Endothelial cell of umbilical vein (primary cell): ENCODE data around the gene LCE1F. TPM values are rescaled to one million over a fixed set of nuclear protein-coding genes. Genes with fewer than 3 reads are reported as not detected.

Experiments
- BruUV-seq: library from RNA; stranded (reverse); fragments of 400-500 nt; replicated peaks from 2 replicates; lab custom pipeline; 2021; lab: Mats Ljungman, UMichigan
- CTCF ChIA-PET: fragments of 300-600, 350-600 bp; sonication (Branson Sonifier 250); formaldehyde crosslinking; loops from one replicate; lab custom pipeline; 2021; ENCODE audit warnings: antibody characterized with exemption, inconsistent platforms; lab: Charles Lee
- POLR2A ChIA-PET: fragments of 300-600, 350-600 bp; sonication (Branson Sonifier 250); formaldehyde crosslinking; loops from one replicate; lab custom pipeline; 2021; ENCODE audit warnings: antibody characterized with exemption, inconsistent platforms; lab: Charles Lee
- DNase-seq: peaks from one replicate; pipeline ENCODE4 v3.0.0-alpha.2; 2011; ENCODE audit warnings: low read depth, low spot score
- FAIRE-seq: peaks from 2 replicates; lab custom pipeline; 2011; peaks lifted over from hg19 to GRCh38; lab: Jason Lieb, UNC
- H2AFZ ChIP-seq: 2 replicates; pipeline ENCODE4 v1.6.0; 2012; ENCODE audit warnings: low read depth, low read length, control low read depth, inconsistent platforms
- H3K27ac ChIP-seq: 2 replicates; pipeline ENCODE4 v1.5.1; 2011; ENCODE audit warnings: low read depth, mild to moderate bottlenecking, control low read depth, low read length, moderate library complexity; ENCODE audit not compliant: insufficient read depth
- H3K27me3 ChIP-seq, 2 experiments: 2 replicates each; pipeline versions ENCODE4 v1.6.0 to v1.6.1; 2011; ENCODE audit warnings: low read length in 2 of 2, mixed read lengths in 1 of 2; ENCODE audit not compliant: control insufficient read depth in 2 of 2, insufficient read depth in 2 of 2
- H3K36me3 ChIP-seq, 2 experiments: 2 replicates in 1 of 2; 3 replicates in 1 of 2; pipeline ENCODE4 v1.5.1; 2011; ENCODE audit warnings: low read length in 2 of 2, mild to moderate bottlenecking in 1 of 2, moderate library complexity in 1 of 2; ENCODE audit not compliant: control insufficient read depth in 2 of 2, insufficient read depth in 2 of 2; ENCODE audit errors: extremely low read depth in 1 of 2
- H3K4me1 ChIP-seq: 3 replicates; pipeline ENCODE4 v1.5.1; 2011; ENCODE audit warnings: mild to moderate bottlenecking, low read length; ENCODE audit not compliant: control insufficient read depth, insufficient read depth; ENCODE audit errors: extremely low read depth
- H3K4me2 ChIP-seq: 2 replicates; pipeline ENCODE4 v1.6.1; 2011; ENCODE audit warnings: low read length, control low read depth, mixed read lengths; ENCODE audit not compliant: insufficient read depth
- H3K4me3 ChIP-seq, 3 experiments: fragments of 200-600 bp in 1 of 3; sonication (generic), shearing (Covaris generic) in 1 of 3; replicated peaks in 1 of 3; 2 replicates each; pipeline ENCODE4 v1.5.1; 2011 to 2016; ENCODE audit warnings: control low read depth in 3 of 3, low read length in 3 of 3, mild to moderate bottlenecking in 2 of 3, inconsistent platforms in 1 of 3, low read depth in 1 of 3, moderate library complexity in 1 of 3; ENCODE audit not compliant: insufficient read depth in 1 of 3
- H3K79me2 ChIP-seq: 2 replicates; pipeline ENCODE4 v1.6.0; 2012; ENCODE audit warnings: low read length, inconsistent platforms; ENCODE audit not compliant: control insufficient read depth, insufficient read depth
- H3K9ac ChIP-seq: replicated peaks from 2 replicates; pipeline ENCODE3; 2011; ENCODE audit warnings: low read length, control low read depth; ENCODE audit not compliant: insufficient read depth; ENCODE audit errors: extremely low read depth
- H3K9me1 ChIP-seq: replicated peaks from 3 replicates; pipeline ENCODE4 v1.6.0; 2011; ENCODE audit warnings: mild to moderate bottlenecking, low read length; ENCODE audit not compliant: control insufficient read depth, insufficient read depth; ENCODE audit errors: extremely low read depth
- H3K9me3 ChIP-seq: replicated peaks from 2 replicates; pipeline ENCODE4 v1.5.1; 2012; ENCODE audit warnings: low read length, inconsistent platforms; ENCODE audit not compliant: control insufficient read depth, insufficient read depth
- H4K20me1 ChIP-seq: replicated peaks from 2 replicates; pipeline ENCODE3; 2011; ENCODE audit warnings: mild to moderate bottlenecking, low read length; ENCODE audit not compliant: control insufficient read depth, insufficient read depth; ENCODE audit errors: extremely low read depth
- EZH2 ChIP-seq: IDR thresholded peaks from 2 replicates; pipeline ENCODE4 v1.6.1; 2012; ENCODE audit warnings: borderline replicate concordance, low read depth, mild to moderate bottlenecking, moderate library complexity, low read length, inconsistent platforms; ENCODE audit not compliant: severe bottlenecking
- FOS ChIP-seq: IDR thresholded peaks from 2 replicates; pipeline ENCODE4 v1.6.1; 2011; ENCODE audit warnings: mild to moderate bottlenecking, low read length, moderate library complexity, borderline replicate concordance; ENCODE audit not compliant: insufficient read depth
- GATA2 ChIP-seq: IDR thresholded peaks from 2 replicates; pipeline ENCODE4 v1.7.0; 2011; ENCODE audit warnings: low read depth, mild to moderate bottlenecking, moderate library complexity, mixed read lengths, low read length; ENCODE audit not compliant: insufficient read length, insufficient read depth
- JUN ChIP-seq: IDR thresholded peaks from 2 replicates; pipeline ENCODE4 v1.6.1; 2011; ENCODE audit warnings: borderline replicate concordance, low read depth; ENCODE audit not compliant: insufficient read length, insufficient read depth
- MYC ChIP-seq: IDR thresholded peaks from one replicate; pipeline ENCODE4 v1.6.1; 2011; ENCODE audit warnings: mild to moderate bottlenecking, low read depth, low read length
- POLR2A ChIP-seq: IDR thresholded peaks from 2 replicates; pipeline ENCODE4 v1.6.1; 2012; ENCODE audit warnings: low read depth, mild to moderate bottlenecking, control low read depth, low read length
- POLR2AphosphoS5 ChIP-seq: IDR thresholded peaks from 2 replicates; pipeline ENCODE4 v1.6.1; 2012; ENCODE audit warnings: low read depth, mild to moderate bottlenecking, control low read depth, low read length, moderate library complexity; ENCODE audit not compliant: insufficient read depth
- dilution Hi-C: fragments of 300-500 bp; cut with MboI; formaldehyde crosslinking; loops from one replicate; pipeline ENCODE4 v1.15.0; 2019; ENCODE audit warnings: low sequenced_read_pairs; ENCODE audit not compliant: extremely low pct_ligation_motif_present
- intact Hi-C: fragments of 100-400 bp; cut with micrococcal nuclease; formaldehyde crosslinking; loops from one replicate; pipeline ENCODE4 v1.10.0; 2022
- polyA plus RNA-seq, 4 experiments: library from polyadenylated mRNA; depleted of rRNA in 3 of 4; stranded (reverse) in 3 of 4; unstranded in 1 of 4; fragments of >200 nt; gene quantifications; 2 replicates each; pipeline versions ENCODE4 v1.2.1 to v1.2.3, GENCODE V29; 2011 to 2012; ENCODE audit warnings: missing spikeins in 1 of 4
- total RNA-seq: library from RNA; stranded (reverse); gene quantifications from 2 replicates; pipeline ENCODE4 v1.2.3, GENCODE V29; 2021
- TF ChIP-seq, protein P1 (sequence below): IDR thresholded peaks from 2 replicates; pipeline ENCODE4 v1.6.1; 2011; ENCODE audit not compliant: insufficient read depth, insufficient read length
- TF ChIP-seq, protein P2 (sequence below), 2 donors: IDR thresholded peaks; 1 replicate in 1 of 2; 2 replicates in 1 of 2; pipeline ENCODE4 v1.5.1; 2011; ENCODE audit warnings: low read length in 2 of 2, mild to moderate bottlenecking in 2 of 2, moderate library complexity in 2 of 2, control low read depth in 1 of 2, inconsistent platforms in 1 of 2, low read depth in 1 of 2; ENCODE audit not compliant: insufficient read depth in 1 of 2; ENCODE audit errors: extremely low read depth in 1 of 2

The LCE1F gene
- total and polyA plus RNA-seq, 2 donors (not counting 3 experiments of a cell fraction or from before 2014, with no cell fraction given): not detected

DNA sequence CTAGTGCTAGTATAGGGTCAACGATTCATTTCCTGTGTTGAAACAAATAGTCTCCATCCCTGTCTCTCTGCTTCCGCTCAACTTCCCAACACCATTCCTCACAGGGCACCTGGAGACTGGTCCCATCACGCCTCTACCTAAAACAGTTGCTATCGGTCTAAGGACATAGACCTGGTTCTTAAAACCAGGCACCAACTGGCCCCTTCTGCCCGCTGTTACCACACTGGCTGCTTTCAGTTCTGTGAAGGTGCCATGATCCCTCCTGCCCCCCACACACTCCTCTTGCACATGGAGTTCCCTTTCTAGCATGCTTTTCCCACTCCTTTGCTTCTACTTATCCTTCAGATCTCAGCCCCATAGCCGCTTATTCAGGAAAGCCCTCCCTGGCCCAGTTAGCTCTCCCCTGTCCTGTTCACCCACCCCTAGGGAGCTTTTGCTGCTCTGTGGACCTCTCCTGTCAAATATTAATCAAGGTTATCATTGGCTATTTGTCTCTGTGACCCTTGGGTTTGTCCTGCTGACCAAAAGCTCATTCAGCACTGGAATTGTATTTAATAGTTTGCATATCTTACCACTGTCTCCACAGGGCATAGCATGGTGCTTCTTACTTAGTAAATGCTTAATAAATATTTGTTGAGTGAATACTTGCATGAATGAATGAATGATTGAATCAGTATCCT lies 29.0 kb upstream of the LCE1F start:
- H3K27me3 ChIP-seq: no peaks in the 10 kb centered on the region
- H3K4me2 ChIP-seq: no peak overlapping the region
- no peaks in the 10 kb centered on the region for H3K4me1 ChIP-seq
- no peaks in the 10 kb centered on the region for H3K36me3 ChIP-seq
- ChIA-PET CTCF (interaction anchor here (0.6 kb wide), 1 partner anchor 447 kb away, joined by 3 read pairs; no protein-coding TSS in a partner anchor), POLR2A (no interaction called here)
- H3K9ac ChIP-seq: no peak overlapping the region
- no peak overlapping the region for H3K27ac ChIP-seq
- no peak for FAIRE-seq
- H3K4me3 ChIP-seq: no peak overlapping the region
- no peaks in the 10 kb centered on the region for H4K20me1 ChIP-seq
- intact Hi-C loops (no loop called here), dilution Hi-C loops (no loop called here)
- no peak for DNase-seq
- H2AFZ ChIP-seq: no peak overlapping the region
- no peaks in the 10 kb centered on the region for H3K79me2 ChIP-seq
- H3K9me3 ChIP-seq: no peaks in the 10 kb centered on the region
- BruUV-seq: no TSS peak
- no peak for TF ChIP-seq FOS
- H3K9me1 ChIP-seq: no peaks in the 10 kb centered on the region

DNA sequence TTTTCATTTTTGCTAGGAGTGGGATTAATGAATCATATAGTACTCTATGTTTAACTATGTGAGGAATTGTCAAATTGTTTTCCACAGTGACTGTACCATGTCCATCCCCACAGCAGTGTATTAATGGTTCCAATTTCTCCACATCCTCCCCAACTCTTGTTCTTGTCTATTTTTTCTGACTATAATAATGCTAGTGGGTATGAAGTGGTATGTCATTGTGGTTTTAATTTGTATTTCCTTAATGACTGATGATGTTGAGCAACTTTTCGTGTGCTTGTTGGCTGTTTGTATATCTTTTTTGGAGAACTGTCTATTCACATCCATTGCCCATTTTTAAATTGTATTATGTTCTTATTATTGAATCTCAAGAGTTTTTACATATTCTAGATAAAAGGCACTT lies 27.1 kb upstream of the LCE1F start:
- no peaks in the 10 kb centered on the region for H3K27me3 ChIP-seq
- ChIA-PET CTCF (no interaction called here), POLR2A (no interaction called here)
- DNase-seq (no peak), FAIRE-seq (no peak)
- H2AFZ ChIP-seq: no peak overlapping the region
- H3K9me3 ChIP-seq: no peaks in the 10 kb centered on the region
- H3K27ac ChIP-seq: no peak overlapping the region
- intact Hi-C loops (no loop called here), dilution Hi-C loops (no loop called here)
- H4K20me1 ChIP-seq: no peaks in the 10 kb centered on the region
- no peaks in the 10 kb centered on the region for H3K79me2 ChIP-seq
- H3K4me1 ChIP-seq: no peaks in the 10 kb centered on the region
- TF ChIP-seq, protein P1, sequence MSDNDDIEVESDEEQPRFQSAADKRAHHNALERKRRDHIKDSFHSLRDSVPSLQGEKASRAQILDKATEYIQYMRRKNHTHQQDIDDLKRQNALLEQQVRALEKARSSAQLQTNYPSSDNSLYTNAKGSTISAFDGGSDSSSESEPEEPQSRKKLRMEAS: no peak
- TF ChIP-seq POLR2A: no peak
- TF ChIP-seq, protein P2, sequence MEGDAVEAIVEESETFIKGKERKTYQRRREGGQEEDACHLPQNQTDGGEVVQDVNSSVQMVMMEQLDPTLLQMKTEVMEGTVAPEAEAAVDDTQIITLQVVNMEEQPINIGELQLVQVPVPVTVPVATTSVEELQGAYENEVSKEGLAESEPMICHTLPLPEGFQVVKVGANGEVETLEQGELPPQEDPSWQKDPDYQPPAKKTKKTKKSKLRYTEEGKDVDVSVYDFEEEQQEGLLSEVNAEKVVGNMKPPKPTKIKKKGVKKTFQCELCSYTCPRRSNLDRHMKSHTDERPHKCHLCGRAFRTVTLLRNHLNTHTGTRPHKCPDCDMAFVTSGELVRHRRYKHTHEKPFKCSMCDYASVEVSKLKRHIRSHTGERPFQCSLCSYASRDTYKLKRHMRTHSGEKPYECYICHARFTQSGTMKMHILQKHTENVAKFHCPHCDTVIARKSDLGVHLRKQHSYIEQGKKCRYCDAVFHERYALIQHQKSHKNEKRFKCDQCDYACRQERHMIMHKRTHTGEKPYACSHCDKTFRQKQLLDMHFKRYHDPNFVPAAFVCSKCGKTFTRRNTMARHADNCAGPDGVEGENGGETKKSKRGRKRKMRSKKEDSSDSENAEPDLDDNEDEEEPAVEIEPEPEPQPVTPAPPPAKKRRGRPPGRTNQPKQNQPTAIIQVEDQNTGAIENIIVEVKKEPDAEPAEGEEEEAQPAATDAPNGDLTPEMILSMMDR (IDR thresholded peaks at IDR 0.05; ENCODE audit: extremely low read depth in 1 of 2, insufficient read depth in 1 of 2, low read depth in 1 of 2, low read length in 2 of 2): no peak
- TF ChIP-seq MYC: no peak
- TF ChIP-seq GATA2: no peak
- TF ChIP-seq FOS: no peak
- TF ChIP-seq EZH2: no peak
- TF ChIP-seq POLR2AphosphoS5: no peak
- no peak for TF ChIP-seq JUN
- H3K36me3 ChIP-seq: no peaks in the 10 kb centered on the region
- BruUV-seq: no TSS peak
- no peaks in the 10 kb centered on the region for H3K9me1 ChIP-seq
- no peak overlapping the region for H3K4me3 ChIP-seq
- H3K4me2 ChIP-seq: no peak overlapping the region
- H3K9ac ChIP-seq: no peak overlapping the region
